K562 (cell line): Measurements from ENCODE around the gene DNM1. TPM values are rescaled to one million over a fixed set of nuclear protein-coding genes. Genes with fewer than 3 reads are reported as not detected.
"Not testable (repeated sequence)": the region's sequence is repeated elsewhere in the genome, so short reads cannot be mapped to it uniquely, and the experiment has no call there.

Experiments
- HBP1 ChIP-seq: fragments of 450-650 bp; formaldehyde crosslinking; IDR thresholded peaks from 2 replicates; pipeline ENCODE4 v1.4.0; 2022; ENCODE audit warnings: missing genetic modification characterization
- KLF13 ChIP-seq: fragments of 450-650 bp; IDR thresholded peaks from 2 replicates; pipeline ENCODE4 v1.6.1; 2016; ENCODE audit warnings: missing genetic modification characterization, low read depth, mild to moderate bottlenecking, missing compliant biosample characterization, moderate library complexity, borderline replicate concordance
- MAFK ChIP-seq: IDR thresholded peaks from 2 replicates; pipeline ENCODE4 v1.6.1; 2011; ENCODE audit warnings: low read length, improper control_type of control experiment
- TFE3 ChIP-seq: fragments of 450-650 bp; formaldehyde crosslinking; IDR thresholded peaks from 2 replicates; pipeline ENCODE4 v1.4.0; 2020; ENCODE audit warnings: mild to moderate bottlenecking, mixed read lengths
- ZNF165 ChIP-seq: fragments of 250-450 bp; sonication (Bioruptor Pico); IDR thresholded peaks from 2 replicates; pipeline ENCODE4 v1.4.0; 2020; ENCODE audit warnings: borderline replicate concordance
- ZNF277 ChIP-seq: fragments of 250-450 bp; sonication (Bioruptor Pico); IDR thresholded peaks from 2 replicates; pipeline ENCODE4 v1.8.0; 2022; ENCODE audit warnings: inconsistent platforms, mild to moderate bottlenecking, moderate library complexity, borderline replicate concordance
- ZNF561 ChIP-seq: fragments of 450-650 bp; formaldehyde crosslinking; conservative IDR thresholded peaks from 2 replicates; pipeline ENCODE4 v1.4.0; 2020; ENCODE audit warnings: mild to moderate bottlenecking, moderate library complexity
- polyA plus RNA-seq, 8 experiments: library from polyadenylated mRNA; depleted of rRNA in 4 of 8; stranded (reverse) in 5 of 8; unstranded in 3 of 8; fragments of >200 nt; fragmentation: Nextera tagmentation in 2 of 8; fragmentation: Illumina TruSeq in 1 of 8; extraction: Ambion mirVana in 2 of 8; extraction: Trizol in 1 of 8; gene quantifications; 2 replicates each; pipeline versions ENCODE4 v1.2.1 to v1.2.3, GENCODE V29; 2011 to 2014; ENCODE audit warnings: inconsistent platforms in 1 of 8, missing spikeins in 1 of 8
- total RNA-seq, 7 experiments: library from RNA; depleted of rRNA in 6 of 7; stranded (reverse); fragments of >200 nt in 6 of 7; fragmentation: Illumina TruSeq in 2 of 7; extraction: Trizol in 2 of 7; gene quantifications; 2 replicates each; pipeline versions ENCODE4 v1.2.1 to v1.2.3, GENCODE V29; 2011 to 2021; ENCODE audit warnings: low replicate concordance in 1 of 7
- TF ChIP-seq, protein P1 (sequence below), 2 experiments: fragments of 450-650 bp; formaldehyde crosslinking in 1 of 2; IDR thresholded peaks; 2 replicates each; pipeline versions ENCODE4 v1.4.0 to v1.6.1; 2014 to 2020; ENCODE audit warnings: mild to moderate bottlenecking in 2 of 2, borderline replicate concordance in 1 of 2, low read depth in 1 of 2
- TF ChIP-seq, protein P2 (sequence below): fragments of 250-450 bp; sonication (Bioruptor Pico); IDR thresholded peaks from 2 replicates; pipeline ENCODE4 v1.4.0; 2020; ENCODE audit warnings: mild to moderate bottlenecking

The DNM1 gene
- total and polyA plus RNA-seq, 9 of the 15 experiments (the other 6 are each of a cell fraction or from before 2014, with no cell fraction given), result 0.39 to 23.1 (median 9.1) TPM

DNA sequence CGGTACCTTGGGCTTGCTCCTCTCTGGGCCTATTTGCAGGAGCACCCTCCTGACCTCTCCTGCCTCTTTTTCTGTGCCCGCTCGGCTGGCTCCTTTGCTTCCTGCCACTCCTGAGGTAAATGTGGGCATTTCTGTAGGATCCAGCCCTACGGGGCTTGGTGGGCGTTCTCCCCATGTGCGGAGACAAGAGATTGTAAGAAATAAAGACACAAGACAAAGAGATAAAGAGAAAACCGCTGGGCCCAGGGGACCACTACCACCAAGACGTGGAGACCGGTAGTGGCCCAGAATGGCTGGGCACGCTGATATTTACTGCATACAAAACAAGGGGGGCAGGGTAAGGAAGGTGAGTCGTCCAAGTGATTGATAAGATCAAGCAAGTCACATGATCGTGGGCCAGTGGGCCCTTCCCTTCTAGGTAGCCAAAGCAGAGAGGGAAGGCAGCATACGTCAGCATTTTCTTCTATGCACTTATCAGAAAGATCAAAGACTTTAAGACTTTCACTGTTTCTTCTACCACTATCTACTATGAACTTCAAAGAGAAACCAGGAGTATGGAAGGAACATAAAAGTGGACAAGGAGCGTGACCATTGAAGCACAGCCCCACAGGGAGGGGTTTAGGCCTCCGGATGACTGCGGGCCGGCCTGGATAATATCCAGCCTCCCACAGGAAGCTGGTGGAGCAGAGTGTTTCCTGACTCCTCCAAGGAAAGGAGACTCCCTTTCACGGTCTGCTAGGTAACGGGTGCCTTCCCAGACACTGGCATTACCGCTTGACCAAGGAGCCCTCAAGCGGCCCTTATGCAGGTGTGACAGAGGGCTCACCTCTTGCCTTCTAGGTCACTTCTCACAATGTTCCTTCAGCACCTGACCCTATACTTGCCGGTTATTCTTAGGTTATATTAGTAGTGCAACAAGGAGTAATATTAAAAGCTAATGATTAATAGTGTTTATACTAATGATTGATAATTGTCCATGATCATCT, 76.2 kb downstream of the DNM1 start (continued):
- TF ChIP-seq, protein P1, sequence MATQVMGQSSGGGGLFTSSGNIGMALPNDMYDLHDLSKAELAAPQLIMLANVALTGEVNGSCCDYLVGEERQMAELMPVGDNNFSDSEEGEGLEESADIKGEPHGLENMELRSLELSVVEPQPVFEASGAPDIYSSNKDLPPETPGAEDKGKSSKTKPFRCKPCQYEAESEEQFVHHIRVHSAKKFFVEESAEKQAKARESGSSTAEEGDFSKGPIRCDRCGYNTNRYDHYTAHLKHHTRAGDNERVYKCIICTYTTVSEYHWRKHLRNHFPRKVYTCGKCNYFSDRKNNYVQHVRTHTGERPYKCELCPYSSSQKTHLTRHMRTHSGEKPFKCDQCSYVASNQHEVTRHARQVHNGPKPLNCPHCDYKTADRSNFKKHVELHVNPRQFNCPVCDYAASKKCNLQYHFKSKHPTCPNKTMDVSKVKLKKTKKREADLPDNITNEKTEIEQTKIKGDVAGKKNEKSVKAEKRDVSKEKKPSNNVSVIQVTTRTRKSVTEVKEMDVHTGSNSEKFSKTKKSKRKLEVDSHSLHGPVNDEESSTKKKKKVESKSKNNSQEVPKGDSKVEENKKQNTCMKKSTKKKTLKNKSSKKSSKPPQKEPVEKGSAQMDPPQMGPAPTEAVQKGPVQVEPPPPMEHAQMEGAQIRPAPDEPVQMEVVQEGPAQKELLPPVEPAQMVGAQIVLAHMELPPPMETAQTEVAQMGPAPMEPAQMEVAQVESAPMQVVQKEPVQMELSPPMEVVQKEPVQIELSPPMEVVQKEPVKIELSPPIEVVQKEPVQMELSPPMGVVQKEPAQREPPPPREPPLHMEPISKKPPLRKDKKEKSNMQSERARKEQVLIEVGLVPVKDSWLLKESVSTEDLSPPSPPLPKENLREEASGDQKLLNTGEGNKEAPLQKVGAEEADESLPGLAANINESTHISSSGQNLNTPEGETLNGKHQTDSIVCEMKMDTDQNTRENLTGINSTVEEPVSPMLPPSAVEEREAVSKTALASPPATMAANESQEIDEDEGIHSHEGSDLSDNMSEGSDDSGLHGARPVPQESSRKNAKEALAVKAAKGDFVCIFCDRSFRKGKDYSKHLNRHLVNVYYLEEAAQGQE (IDR thresholded peaks at IDR 0.05; ENCODE audit: borderline replicate concordance), result not testable (repeated sequence)
- TF ChIP-seq, protein P1 (CRISPR knock-in tag; IDR thresholded peaks at IDR 0.05; ENCODE audit: low read depth), result peak; percentile 81; the same call in 1 of the 2 replicates
- peak; percentile 95 for TF ChIP-seq MAFK
- TF ChIP-seq, protein P2, sequence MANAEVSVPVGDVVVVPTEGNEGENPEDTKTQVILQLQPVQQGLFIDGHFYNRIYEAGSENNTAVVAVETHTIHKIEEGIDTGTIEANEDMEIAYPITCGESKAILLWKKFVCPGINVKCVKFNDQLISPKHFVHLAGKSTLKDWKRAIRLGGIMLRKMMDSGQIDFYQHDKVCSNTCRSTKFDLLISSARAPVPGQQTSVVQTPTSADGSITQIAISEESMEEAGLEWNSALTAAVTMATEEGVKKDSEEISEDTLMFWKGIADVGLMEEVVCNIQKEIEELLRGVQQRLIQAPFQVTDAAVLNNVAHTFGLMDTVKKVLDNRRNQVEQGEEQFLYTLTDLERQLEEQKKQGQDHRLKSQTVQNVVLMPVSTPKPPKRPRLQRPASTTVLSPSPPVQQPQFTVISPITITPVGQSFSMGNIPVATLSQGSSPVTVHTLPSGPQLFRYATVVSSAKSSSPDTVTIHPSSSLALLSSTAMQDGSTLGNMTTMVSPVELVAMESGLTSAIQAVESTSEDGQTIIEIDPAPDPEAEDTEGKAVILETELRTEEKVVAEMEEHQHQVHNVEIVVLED (CRISPR knock-in tag), result peak; percentile 48
- 0 out of 2 replicates have a peak, but pooled peaks have one; percentile 28 for TF ChIP-seq KLF13
- TF ChIP-seq ZNF277, result peak; percentile 85
- peak; percentile 81; the same call in 1 of the 2 replicates for TF ChIP-seq HBP1 (CRISPR knock-in tag)
- TF ChIP-seq ZNF561 (CRISPR knock-in tag), result peak; percentile 70; the same call in 1 of the 2 replicates
- peak; percentile 77 for TF ChIP-seq ZNF165 (CRISPR knock-in tag)
- peak; percentile 98 for TF ChIP-seq TFE3 (CRISPR knock-in tag)
